Kidney epithelial cell (primary cell): ENCODE data around the gene OGA. TPM values are rescaled to one million over a fixed set of nuclear protein-coding genes. Genes with fewer than 3 reads are reported as not detected.

ENCODE experiments used
- DNase-seq: peaks from one replicate; pipeline ENCODE4 v3.0.0-alpha.2; 2010; ENCODE audit warnings: low read depth
- H3K27me3 ChIP-seq: 2 replicates; pipeline ENCODE4 v1.6.0; 2011; ENCODE audit warnings: low read length; ENCODE audit not compliant: control insufficient read depth, insufficient read depth
- H3K36me3 ChIP-seq: 2 replicates; pipeline ENCODE4 v1.5.1; 2011; ENCODE audit warnings: low read length; ENCODE audit not compliant: control insufficient read depth, insufficient read depth
- H3K4me3 ChIP-seq: 2 replicates; pipeline ENCODE4 v1.5.1; 2011; ENCODE audit warnings: low read depth, mild to moderate bottlenecking, control low read depth, low read length
- total RNA-seq: library from RNA; depleted of rRNA; stranded (reverse); fragments of >200 nt; gene quantifications from 2 replicates; pipeline ENCODE4 v1.2.3, GENCODE V29; 2015
- TF ChIP-seq, protein P1 (sequence below): IDR thresholded peaks from 2 replicates; pipeline ENCODE4 v1.5.1; 2011; ENCODE audit warnings: mild to moderate bottlenecking, moderate library complexity, low read length, control low read depth, inconsistent platforms; ENCODE audit not compliant: insufficient read depth, poor library complexity, severe bottlenecking

The OGA gene
- total RNA-seq, 1 donor from 2014 or later, result 78.9 TPM

DNA sequence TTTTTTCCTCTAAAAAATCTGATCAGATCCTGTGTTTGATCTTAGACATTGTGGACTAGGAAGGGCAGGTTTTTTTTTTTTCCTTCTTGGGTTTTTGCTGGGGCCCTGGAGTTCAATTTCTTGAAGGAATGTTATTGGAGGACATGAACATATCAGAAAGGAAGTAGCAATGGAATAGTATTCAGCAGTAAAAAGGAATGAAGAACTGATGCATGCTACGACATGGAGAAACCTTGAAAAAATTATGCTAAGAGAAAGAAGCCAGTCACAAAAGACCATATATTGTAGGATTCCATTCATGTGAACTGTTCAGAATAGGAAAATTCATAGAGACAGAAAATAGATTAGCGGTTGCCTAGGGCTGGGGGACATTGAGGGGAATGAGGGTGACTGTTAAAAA, 76.3 kb downstream of the OGA start:
- Histone ChIP-seq H3K27me3 (peaks cover 2% of the 10 kb centered on the region), H3K4me3 (no peak overlapping the region), H3K36me3 (no peaks in the 10 kb centered on the region)
- no peak for DNase-seq
- TF ChIP-seq, protein P1, sequence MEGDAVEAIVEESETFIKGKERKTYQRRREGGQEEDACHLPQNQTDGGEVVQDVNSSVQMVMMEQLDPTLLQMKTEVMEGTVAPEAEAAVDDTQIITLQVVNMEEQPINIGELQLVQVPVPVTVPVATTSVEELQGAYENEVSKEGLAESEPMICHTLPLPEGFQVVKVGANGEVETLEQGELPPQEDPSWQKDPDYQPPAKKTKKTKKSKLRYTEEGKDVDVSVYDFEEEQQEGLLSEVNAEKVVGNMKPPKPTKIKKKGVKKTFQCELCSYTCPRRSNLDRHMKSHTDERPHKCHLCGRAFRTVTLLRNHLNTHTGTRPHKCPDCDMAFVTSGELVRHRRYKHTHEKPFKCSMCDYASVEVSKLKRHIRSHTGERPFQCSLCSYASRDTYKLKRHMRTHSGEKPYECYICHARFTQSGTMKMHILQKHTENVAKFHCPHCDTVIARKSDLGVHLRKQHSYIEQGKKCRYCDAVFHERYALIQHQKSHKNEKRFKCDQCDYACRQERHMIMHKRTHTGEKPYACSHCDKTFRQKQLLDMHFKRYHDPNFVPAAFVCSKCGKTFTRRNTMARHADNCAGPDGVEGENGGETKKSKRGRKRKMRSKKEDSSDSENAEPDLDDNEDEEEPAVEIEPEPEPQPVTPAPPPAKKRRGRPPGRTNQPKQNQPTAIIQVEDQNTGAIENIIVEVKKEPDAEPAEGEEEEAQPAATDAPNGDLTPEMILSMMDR, result no peak

DNA sequence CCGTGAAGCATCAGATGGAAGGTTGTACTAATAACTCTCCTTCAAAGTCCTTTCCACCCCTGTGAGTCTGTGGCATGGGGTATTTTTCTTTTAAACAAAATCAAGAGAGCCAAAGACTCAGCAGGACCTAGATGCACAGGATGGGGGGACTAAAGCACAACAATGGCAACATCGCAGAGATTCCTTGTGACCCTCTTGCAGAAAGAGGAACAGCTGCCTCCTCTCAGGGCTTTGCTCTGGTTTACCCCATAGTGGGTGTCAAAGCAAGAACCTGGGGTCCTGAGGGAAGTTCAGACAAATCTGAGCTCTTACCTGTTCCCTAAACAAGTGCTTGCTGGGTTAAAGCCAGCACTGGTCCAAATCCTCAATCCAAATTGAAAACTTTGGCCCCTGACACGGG, 81.6 kb downstream of the OGA start:
- TF ChIP-seq, protein P1, result no peak
- H3K4me3 ChIP-seq, result no peak overlapping the region
- DNase-seq, result no peak
- H3K27me3 ChIP-seq, result peaks cover 3% of the 10 kb centered on the region
- H3K36me3 ChIP-seq, result no peaks in the 10 kb centered on the region

Other genes with a start within 250 kb of the OGA start
- gene POLL, start 230.2 kb downstream of the OGA start, total RNA-seq, result 24.0 and 32.2 TPM in 2 replicates
- gene DPCD, start 230.1 kb downstream of the OGA start, total RNA-seq, result 29.6 and 51.4 TPM in 2 replicates
- gene FBXW4, start 123.3 kb downstream of the OGA start, total RNA-seq, result 24.4 and 27.5 TPM in 2 replicates
- not detected in 2 replicates for gene FGF8, start 42.3 kb downstream of the OGA start, total RNA-seq
- gene NPM3, start 35.0 kb downstream of the OGA start, total RNA-seq, result 98.6 and 115 TPM in 2 replicates
- 0.29 and 0.48 TPM in 2 replicates for gene KCNIP2, start 25.4 kb upstream of the OGA start, total RNA-seq
- gene ARMH3, start 237.7 kb upstream of the OGA start, total RNA-seq, result 10.7 and 11.1 TPM in 2 replicates
- gene HPS6, start 246.9 kb upstream of the OGA start, total RNA-seq, result 31.5 and 33.0 TPM in 2 replicates